Stimulated activated CD8-positive, alpha-beta memory T cell treated with anti-CD3 and anti-CD28 coated beads, Interleukin-15, amount 100 ng/mL, for 4 hours (primary cell): Measurements from ENCODE around the gene LRIG2.
"Not testable (repeated sequence)": the region's sequence is repeated elsewhere in the genome, so short reads cannot be mapped to it uniquely, and the experiment has no call there.

Source experiments
- DNase-seq, 2 donors: peaks; one replicate each; pipeline ENCODE4 v3.0.0-alpha.2; 2020; ENCODE audit warnings: low read depth in 2 of 2

LRIG2 gene

GRCh38 chr1:113072757-113073478, at the start of gene LRIG2:
LRIG2 (plus strand) TSS chr1:113073198; CDS start chr1:113073407, 209 bp downstream.
- peak; percentile 94 to 97 for DNase-seq

- DNase-seq = not testable (repeated sequence)
Measured at GRCh38 chr1:113023316-113023715, 49.7 kb upstream of the LRIG2 start.

GRCh38 chr1:113027007-113027406, 46.0 kb upstream of the LRIG2 start:
- DNase-seq = no peak

GRCh38 chr1:113027449-113027848, 45.5 kb upstream of the LRIG2 start:
- no peak for DNase-seq

- DNase-seq = no peak
Measured at GRCh38 chr1:113029822-113030221, 43.2 kb upstream of the LRIG2 start.

GRCh38 chr1:113031171-113031933, 41.6 kb upstream of the LRIG2 start:
- DNase-seq = no peak

GRCh38 chr1:113035086-113035485, 37.9 kb upstream of the LRIG2 start:
- no peak for DNase-seq

- DNase-seq = no peak
Measured at GRCh38 chr1:113036639-113037321, 36.2 kb upstream of the LRIG2 start.

GRCh38 chr1:113040041-113040440, 33.0 kb upstream of the LRIG2 start:
- no peak for DNase-seq

- DNase-seq = no peak
Measured at GRCh38 chr1:113040718-113041412, 32.1 kb upstream of the LRIG2 start.

GRCh38 chr1:113041569-113042284, 31.3 kb upstream of the LRIG2 start:
- DNase-seq = no peak

GRCh38 chr1:113042285-113043143, 30.5 kb upstream of the LRIG2 start:
- DNase-seq = no peak

- not testable (repeated sequence) for DNase-seq
Measured at GRCh38 chr1:113043144-113043488, 29.9 kb upstream of the LRIG2 start.

GRCh38 chr1:113046569-113046968, 26.4 kb upstream of the LRIG2 start:
- no peak for DNase-seq

GRCh38 chr1:113048064-113048463, 24.9 kb upstream of the LRIG2 start:
- DNase-seq = no peak

GRCh38 chr1:113053344-113054126, 19.5 kb upstream of the LRIG2 start:
- no peak for DNase-seq

- no peak for DNase-seq
Measured at GRCh38 chr1:113055570-113055969, 17.4 kb upstream of the LRIG2 start.

- DNase-seq = no peak
Measured at GRCh38 chr1:113057006-113057405, 16.0 kb upstream of the LRIG2 start.

GRCh38 chr1:113058941-113059706, 13.9 kb upstream of the LRIG2 start:
- DNase-seq = no peak
